GM21619 (cell line): Measurements from ENCODE around the gene FGD6.
"Not testable (repeated sequence)": the region's sequence is repeated elsewhere in the genome, so short reads cannot be mapped to it uniquely, and the experiment has no call there.

ENCODE experiments used
- ATAC-seq: cut with Tn5 transposase; IDR thresholded peaks from one replicate; pipeline ENCODE4 v1.9.1; 2021; ENCODE audit not compliant: unreplicated experiment

Gene FGD6

DNA sequence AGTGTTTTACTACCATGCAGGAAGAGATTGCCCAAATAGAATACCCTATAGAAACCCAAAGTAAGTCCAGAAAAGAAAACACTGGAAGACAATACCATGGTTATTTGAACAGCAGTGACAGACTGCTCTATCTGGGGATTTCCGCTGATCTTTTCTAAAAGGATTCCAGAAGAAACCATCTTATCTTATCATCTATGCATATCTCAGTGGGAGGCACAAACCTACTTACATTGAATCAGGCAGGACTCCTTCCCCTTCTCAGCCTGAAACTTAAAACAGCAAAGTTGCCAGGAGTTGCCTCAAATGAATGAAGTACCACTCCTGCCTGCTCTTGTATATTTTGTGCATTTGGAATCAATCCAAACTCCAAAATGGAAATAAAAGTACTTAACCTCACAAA, 87.2 kb downstream of the FGD6 start:
- ATAC-seq = no peak

DNA sequence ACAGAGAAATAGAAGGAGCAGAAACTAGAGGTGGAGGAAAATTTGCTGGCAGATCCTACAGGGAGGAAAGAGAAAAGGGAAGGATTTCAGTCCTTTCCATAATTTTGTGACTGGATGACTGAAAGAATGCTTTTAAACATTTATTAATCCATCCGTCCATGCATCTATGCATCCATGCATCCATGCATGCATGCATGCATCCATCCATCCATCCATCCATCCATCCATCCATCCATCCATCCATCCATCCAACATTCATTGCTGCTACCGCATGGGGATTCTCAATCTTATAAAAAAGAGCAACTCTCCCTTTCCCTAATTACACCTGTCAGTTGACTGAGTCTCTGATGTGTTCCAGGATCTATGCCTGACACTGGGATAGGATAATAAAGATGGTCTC, 88.2 kb downstream of the FGD6 start:
- ATAC-seq = no peak

DNA sequence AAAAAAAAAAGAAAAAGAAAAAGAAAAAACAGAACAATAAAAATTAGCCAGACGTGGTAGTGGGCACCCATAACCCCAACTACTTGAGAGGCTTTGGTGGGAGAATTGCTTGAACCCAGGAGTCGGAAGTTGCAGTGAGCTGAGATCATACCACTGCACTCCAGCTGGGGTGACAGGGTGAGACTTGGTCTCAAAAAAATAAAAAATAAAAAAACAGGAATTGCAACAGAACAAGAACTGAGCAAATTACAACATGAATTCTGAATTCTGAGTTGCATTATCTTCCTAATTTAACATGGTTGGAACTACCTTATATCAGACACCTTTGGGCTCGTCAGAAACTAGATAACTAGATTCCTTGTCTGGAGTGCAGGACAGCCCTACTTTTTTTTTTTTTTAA, 90.5 kb downstream of the FGD6 start:
- ATAC-seq = no peak

DNA sequence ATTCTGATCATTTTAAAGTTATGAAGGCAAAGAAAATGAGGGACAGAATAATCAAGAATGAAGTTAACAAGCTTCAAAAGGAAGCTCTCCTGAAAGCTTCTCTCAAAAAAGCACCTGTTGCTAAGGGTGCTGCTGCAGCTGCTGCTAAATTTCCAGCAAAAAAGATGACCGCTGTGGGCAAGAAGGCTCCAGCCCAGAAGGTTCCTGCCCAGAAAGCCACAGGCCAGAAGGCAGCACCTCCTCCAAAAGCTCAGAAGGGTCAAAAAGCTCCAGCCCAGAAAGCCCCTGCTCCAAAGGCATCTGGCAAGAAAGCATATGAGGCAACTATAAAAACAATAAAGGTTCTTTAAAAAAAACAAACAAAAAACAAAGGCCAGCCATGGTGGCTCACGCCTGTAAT, 91.2 kb downstream of the FGD6 start:
- ATAC-seq = no peak

DNA sequence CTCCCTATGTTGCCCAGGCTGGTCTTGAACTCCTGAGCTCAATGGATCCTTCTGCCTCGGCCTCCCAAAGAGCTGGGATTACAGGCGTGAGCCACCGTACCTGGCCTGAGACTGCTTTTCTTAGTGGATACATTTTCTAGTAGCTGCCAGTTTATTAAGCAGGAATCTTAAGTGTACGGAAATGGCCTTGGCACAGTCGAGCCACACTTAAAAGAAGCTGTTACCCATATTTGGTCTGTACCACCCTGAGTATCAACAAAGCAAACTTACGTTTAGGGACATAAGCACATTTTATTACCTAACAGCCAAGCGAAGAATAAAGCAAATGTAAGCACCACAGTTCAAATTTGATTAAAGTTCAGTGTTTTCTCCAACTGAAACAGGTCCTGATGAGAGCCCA, 93.2 kb downstream of the FGD6 start:
- ATAC-seq = no peak

DNA sequence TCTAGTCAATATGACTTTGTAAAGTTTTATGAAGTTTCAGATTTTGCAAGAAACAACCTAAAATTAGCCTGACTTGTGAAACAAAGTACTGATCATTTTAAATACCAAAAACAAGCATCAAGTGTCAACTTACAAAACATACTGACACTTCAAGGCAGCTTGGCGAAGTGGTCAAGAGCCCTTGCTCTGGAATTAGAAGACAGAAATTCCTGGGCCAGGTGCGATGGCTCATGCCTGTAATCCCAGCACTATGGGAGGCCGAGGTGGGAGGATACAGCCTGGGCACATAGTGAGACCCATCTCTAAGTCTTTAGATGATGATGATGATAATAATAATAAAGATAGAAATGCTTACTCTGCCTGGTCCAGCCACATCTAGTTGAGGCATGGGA, 98.5 kb downstream of the FGD6 start:
- no peak for ATAC-seq

DNA sequence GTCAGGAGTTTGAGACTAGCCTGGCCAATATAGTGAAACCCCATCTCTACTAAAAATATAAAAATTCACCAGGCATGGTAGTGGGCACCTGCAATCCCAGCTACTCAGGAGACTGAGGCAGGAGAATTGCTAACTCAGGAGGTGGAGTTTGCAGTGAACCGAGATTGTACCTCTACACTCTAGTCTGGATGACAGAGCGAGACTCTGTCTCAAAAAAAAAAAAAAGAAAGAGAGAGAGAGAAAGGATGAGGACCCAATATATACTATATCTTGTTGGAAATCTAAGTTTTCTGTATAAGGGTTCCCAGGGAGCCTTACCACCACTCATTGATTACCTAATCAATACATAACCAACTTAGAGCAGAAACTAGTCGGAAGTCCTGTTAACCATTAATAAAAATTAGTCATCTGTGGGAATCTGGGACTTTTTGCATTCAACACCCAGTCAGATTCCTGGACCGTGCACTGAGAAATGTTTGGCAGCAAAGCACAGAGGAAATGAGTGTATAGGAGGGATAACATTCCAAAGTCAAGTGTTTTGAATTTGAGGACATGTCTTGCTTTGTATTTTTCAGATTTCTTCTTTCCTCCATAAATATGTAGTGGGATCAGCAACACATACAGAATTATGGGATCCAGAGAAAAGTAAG, 99.0 kb downstream of the FGD6 start:
- ATAC-seq = no peak

DNA sequence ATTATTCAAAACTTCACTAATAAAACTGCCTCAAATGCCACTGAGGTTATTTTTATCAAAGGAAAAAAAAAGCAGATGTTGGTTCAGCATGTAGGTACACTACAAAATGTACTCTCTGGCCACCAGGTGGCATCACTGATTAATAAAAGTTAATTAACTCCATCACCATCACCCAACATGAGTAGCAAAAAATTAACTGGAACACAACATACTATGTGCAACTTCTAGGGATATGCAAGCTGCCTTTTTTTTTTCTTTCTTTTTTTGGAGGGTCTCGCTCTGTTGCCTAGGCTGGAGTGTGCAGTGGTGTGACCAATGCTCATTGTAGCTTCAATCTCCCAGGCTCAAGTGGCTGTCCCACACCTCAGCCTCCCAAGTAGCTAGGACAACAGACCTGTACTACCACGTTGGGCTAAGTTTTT, 100.1 kb downstream of the FGD6 start:
- peak; percentile 74 for ATAC-seq

DNA sequence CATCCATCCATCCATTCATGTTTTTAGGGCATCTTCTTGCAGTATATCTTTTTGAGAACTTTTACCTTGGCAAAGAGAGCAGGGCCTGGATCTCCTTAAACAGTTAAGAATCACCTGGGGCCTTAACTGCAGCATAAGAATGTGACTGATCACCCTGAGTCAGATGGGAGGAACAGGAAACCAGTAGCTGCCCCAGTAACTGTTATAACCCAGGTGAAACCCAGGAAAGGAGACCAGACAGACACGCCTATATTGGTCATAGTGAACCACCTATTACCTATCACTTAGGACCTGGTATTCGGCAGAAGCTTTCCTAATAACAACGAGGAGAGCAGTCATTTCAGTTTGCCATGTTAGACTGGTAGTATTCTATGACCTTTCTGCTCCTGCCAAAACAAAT, 100.5 kb downstream of the FGD6 start:
- ATAC-seq = peak; percentile 45

DNA sequence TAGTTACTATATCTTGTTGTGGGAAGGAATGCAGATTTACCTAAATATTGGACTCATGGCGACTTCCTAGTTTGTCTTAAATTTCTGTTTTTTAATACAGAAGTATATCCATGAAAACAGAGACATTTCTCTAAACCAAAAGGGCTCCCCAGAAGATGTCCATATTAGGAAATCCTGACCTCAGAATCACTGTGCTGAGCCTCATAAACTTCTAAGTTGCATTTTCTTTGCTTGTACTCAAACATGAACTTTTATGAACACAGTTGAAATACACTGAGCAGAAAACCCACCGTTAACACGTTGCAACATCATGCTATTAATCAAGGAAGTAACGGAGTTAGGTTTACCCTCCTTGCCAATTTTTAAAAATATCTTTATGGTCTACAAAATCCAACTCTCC, 100.9 kb downstream of the FGD6 start:
- no peak for ATAC-seq

DNA sequence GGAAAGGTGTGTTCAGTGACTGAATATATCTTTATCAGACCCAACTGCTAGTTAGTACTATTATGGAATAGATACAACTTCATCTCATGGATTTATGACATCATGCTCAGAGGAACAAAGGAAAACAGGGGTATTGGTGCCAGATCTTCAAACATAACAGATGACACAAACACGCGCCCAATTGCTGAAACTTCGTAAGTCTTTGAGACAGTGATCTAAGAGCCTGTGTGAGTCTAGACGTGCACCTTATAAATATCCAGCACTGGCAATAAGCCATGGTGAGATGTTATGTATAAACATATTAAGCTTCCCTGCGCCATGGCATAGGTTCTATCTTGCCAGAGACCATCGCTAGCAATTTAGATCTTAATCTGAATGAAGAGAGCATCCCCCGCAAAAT, 101.6 kb downstream of the FGD6 start:
- no peak for ATAC-seq

DNA sequence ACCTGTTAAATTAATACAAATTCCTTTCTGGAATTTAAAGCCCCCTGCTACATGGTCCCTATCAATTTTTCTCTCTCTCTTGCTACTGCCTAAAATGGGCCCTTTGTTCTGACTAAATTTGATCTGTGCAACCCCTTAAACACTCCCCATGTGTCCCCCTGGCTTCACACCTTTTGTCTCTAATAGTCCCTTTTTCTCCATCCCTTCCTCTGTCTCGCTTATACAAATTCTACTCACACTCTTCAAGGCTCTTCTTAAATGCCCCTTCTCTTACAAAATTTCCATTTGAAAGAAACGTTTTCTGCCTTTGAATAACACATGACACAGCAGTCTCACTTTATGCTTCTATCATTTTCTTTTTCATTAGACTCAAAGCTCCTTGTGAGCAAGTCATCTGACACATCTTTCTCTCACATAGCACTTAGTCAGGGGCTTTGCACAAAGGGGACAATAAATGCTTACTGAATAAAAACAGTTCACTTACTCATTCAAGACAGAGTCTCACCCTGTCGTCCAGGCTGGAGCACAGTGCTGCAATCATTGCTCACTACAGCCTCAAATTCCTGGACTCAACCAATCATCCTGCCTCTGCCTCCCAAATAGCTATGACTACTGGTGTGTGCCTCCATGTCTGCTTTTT, 102.4 kb downstream of the FGD6 start:
- no peak for ATAC-seq

DNA sequence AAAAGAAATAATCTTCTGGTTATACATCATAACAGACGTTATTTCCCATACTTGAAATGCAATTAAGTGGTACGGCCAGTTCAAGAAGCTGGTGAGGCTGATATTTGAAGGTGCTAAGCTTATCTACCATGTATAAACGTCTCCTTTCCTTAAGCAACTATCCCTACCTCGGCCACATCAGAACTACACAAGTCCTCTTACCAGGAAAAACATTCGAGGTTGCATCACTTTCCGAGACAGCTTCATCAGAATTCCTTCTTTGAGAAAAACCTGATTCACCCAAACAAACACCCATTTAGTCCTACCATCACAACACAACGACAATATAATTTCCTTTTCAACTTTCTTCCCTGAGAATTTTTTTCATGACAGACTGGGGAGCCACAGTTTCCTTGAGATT, 109.9 kb downstream of the FGD6 start:
- no peak for ATAC-seq

DNA sequence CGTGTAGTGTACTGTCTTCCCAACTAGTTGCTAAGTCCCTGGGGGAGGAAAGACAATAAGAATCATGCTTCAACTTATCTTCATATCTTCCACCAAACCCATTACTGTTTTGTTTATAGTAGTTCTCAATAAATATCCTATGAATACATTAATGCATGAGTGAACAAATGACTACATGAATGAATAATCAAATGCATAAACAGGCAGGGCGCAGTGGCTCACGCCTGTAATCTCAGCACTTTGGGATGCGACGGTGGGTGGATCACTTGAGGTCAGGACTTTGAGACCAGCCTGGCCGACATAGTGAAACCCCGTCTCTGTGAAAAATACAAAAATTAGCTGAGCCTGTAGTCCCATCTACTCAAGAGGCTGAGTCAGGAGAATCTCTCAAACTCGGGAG, 111.7 kb downstream of the FGD6 start:
- ATAC-seq = no peak

DNA sequence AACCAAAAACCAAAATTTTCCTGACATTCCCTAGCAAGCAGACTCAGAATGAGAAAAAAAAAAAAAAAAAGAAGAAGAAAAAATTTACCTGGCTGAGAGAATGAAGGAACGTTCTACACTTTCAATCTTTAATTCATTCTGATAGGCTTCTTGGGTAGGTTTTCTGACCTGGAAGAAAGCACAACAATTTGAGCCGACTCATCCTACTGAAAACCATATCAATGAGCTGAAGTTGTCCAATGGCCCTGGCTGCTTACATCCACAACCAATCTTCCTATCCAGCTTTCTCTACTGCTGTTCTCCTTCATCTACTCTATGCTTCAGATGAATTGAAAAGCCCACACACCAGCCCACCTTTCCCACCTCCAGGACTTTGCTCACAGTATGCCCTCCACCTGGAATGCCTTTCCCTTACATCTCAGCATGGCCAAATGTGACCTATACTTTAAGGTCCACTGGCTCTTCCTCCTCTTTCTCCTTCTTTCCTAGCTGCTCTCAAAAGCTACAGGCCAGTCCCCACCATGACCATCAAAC, 112.3 kb downstream of the FGD6 start:
- ATAC-seq = no peak

DNA sequence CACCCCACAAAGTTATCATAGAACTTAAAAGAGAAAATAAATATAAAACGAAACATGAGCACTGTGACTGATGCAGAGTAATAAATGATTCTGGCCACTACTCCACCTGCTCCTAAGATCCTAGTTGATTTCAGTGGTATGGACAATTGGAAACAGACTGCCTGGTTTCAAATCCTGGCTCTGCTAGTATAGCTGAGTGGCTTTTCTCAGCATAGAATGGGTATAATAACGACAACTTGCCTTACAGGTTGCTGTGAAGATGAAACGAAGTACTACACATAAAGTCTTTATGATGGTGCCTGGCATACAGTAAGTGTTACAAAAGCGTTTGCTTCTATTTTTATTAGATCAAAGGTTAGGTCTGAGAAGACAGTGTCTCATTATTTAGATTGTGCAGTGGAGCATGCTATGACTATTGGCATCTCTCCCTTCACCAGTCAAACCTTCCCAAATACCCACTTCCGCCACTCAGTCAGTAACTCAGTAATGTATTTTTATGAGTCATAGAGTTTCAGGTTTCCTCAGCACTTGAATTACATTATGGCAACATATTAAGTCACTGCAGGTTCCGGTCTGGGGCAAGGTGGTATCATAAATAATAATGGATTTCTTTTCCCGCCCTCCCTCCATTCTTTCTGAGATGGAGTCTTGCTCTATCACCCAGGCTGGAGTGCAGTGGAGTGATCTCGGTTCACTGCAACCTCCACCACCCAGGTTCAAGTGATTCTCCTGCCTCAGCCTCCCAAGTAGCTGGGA, 114.2 kb downstream of the FGD6 start:
- ATAC-seq = peak; percentile 97

DNA sequence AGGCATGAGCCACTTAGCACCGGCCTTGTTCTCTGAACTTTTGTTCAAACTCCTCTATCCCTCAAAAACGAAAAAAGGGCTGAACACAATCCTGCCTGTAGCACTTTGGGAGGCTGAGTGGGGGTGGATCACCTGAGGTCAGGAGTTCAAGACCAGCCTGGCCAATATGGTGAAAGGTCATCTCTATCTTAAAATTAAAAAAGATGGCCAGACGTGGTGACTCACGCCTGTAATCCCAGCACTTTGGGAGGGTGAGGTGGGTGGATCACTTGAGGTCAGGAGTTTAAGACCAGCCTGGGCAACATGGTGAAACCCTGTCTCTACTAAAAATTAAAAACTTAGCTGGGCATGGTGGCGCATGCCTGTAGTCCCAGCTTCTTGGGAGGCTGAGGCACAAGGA, 115.3 kb downstream of the FGD6 start:
- ATAC-seq = not testable (repeated sequence)

DNA sequence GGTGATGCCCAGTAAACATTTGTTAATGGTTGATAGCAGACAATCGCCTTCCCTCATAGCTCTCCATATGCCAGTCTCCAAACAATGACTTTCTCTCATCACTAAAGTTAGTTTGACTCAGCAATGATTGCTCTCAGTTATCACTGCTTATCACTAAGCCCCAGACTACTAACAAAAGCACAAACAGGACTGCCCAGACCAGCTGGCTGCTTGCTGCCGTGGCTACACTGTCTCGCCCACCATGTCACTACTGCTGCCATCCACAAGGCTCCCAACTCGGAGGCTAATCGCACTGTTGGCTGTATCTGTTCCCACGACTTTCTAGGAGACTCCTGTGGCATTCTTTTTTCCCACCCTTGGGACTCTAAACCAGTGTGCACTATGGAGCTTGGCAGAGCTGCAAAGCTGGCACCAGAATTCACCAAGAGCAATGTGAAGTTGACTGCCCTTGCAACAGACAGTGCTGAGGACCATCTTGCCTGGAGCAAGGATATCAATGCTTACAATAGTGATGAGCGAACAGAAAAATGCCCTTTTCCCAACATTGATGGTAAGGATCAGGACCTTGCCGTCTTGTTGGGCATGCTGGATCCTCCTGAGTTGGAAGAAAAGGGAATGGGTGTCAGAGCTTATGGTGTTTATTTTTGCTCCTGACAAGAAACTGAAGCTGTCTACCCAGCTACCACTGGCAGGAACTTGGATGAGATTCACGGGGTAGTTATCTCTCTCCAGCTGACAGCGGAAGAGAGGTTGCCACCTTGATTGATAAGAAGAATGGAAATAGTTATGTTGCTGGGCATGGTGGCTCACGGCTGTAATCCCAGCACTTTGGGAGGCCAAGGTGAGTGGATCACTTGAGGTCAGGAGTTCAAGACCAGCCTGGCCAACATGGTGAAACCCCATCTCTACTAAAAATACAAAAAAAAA, 116.7 kb downstream of the FGD6 start:
- ATAC-seq = no peak

DNA sequence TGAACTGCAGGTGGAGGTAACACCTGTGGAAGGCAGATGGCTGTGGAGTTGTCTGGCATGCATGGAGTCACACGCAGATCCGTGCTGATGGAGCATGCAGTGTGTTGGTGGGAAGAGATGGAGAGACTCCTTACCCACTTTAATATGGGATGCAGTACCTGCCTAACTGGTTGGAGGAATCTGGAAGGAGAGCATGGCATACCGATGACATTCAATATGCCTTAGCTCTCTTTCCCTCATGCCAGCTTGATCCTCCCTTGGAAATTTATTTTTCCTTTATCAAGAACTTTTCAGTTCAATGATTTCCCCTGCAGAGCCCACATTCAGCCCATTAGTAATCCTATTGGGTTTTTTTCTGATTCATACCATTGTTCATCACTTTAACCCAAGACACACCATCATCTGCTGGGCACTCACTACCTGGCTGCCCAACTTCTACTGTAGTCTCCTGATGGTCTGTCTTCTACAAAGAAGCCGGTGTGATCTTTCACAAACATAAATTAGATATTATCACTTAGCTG, 117.9 kb downstream of the FGD6 start:
- ATAC-seq = no peak

DNA sequence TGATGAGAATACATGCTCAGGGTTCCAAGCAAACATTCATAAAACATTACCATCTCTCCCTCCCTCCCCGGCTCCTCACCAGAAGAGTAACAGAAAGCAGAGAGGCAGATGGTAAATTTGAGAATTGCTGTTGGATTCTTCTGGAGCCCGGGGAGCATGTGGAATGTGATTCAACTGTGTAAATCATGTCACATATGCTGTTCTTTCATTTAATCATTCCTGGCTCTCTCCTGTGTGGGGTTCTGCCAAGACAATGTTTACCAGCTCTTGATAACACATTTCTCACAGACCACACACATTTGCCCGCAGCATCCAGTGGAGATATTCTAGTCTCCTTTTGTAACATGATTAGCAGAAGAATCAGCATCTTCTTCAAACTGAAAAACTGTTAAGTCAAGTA, 120.4 kb downstream of the FGD6 start:
- no peak for ATAC-seq

DNA sequence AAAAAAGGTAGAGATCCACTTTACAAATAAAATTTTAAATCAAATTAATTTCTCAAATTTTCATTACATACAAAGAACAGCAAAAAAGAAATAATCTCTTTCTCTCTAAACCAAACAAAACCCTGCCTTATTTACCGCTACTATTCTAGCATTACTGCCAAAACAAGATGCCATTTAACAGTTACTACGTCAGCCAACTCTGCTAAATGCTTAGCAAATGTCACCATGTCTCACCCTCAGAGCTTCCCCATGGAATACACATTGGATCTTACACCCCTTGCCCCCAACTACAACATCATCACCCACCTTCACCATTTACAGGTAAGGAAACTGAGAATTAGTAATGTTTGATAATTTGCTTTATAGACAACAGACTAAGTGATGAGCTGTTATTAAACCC, 120.9 kb downstream of the FGD6 start:
- ATAC-seq = no peak
